Astrocyte (in vitro differentiated cells and primary cell): ENCODE results near the gene ITM2C. TPM values are rescaled to one million over a fixed set of nuclear protein-coding genes. Genes with fewer than 3 reads are reported as not detected.

ENCODE experiments used
- DNase-seq: peaks from one replicate; pipeline ENCODE4 v3.0.0-alpha.2; 2010; ENCODE audit warnings: low read depth
- FAIRE-seq: peaks from 2 replicates; lab custom pipeline; 2011; peaks lifted over from hg19 to GRCh38; lab: Jason Lieb, UNC
- H2AFZ ChIP-seq: 2 replicates; pipeline ENCODE4 v1.6.0; 2012; ENCODE audit warnings: low read depth, low read length, inconsistent platforms
- H3K27ac ChIP-seq: 2 replicates; pipeline ENCODE4 v1.5.1; 2011; ENCODE audit warnings: low read depth, low read length, inconsistent platforms
- H3K27me3 ChIP-seq: 2 replicates; pipeline ENCODE4 v1.6.0; 2011; ENCODE audit warnings: low read length, inconsistent platforms; ENCODE audit not compliant: insufficient read depth
- H3K36me3 ChIP-seq: 2 replicates; pipeline ENCODE4 v1.5.1; 2011; ENCODE audit warnings: low read length, inconsistent platforms; ENCODE audit not compliant: insufficient read depth
- H3K4me1 ChIP-seq: 2 replicates; pipeline ENCODE4 v1.5.1; 2011; ENCODE audit warnings: low read length, inconsistent platforms; ENCODE audit not compliant: insufficient read depth
- H3K4me2 ChIP-seq: 2 replicates; pipeline ENCODE4 v1.6.0; 2012; ENCODE audit warnings: low read length, inconsistent platforms
- H3K4me3 ChIP-seq: 2 replicates; pipeline ENCODE4 v1.5.1; 2011; ENCODE audit warnings: low read depth, mild to moderate bottlenecking, low read length, inconsistent platforms; ENCODE audit not compliant: insufficient read depth
- H3K79me2 ChIP-seq: 2 replicates; pipeline ENCODE4 v1.6.0; 2012; ENCODE audit warnings: mild to moderate bottlenecking, low read length, inconsistent platforms; ENCODE audit not compliant: insufficient read depth
- H3K9ac ChIP-seq: 2 replicates; pipeline ENCODE4 v1.6.0; 2012; ENCODE audit warnings: mild to moderate bottlenecking, low read length, inconsistent platforms
- H3K9me3 ChIP-seq: 2 replicates; pipeline ENCODE4 v1.5.1; 2012; ENCODE audit warnings: low read depth, mild to moderate bottlenecking, low read length, inconsistent platforms; ENCODE audit not compliant: insufficient read depth
- H4K20me1 ChIP-seq: 2 replicates; pipeline ENCODE4 v1.6.0; 2012; ENCODE audit warnings: low read length, inconsistent platforms; ENCODE audit not compliant: insufficient read depth
- H3K27ac Mint-ChIP-seq: one replicate; pipeline ENCODE4 v1.8.0; 2021; ENCODE audit warnings: mild to moderate bottlenecking, mixed read lengths; ENCODE audit not compliant: unreplicated experiment
- H3K27me3 Mint-ChIP-seq: one replicate; pipeline ENCODE4 v1.8.0; 2021; ENCODE audit warnings: low read depth, mixed read lengths; ENCODE audit not compliant: unreplicated experiment
- H3K36me3 Mint-ChIP-seq: one replicate; pipeline ENCODE4 v1.8.0; 2021; ENCODE audit warnings: low read depth, mixed read lengths; ENCODE audit not compliant: unreplicated experiment
- H3K4me1 Mint-ChIP-seq: one replicate; pipeline ENCODE4 v1.8.0; 2021; ENCODE audit warnings: low read depth, mixed read lengths; ENCODE audit not compliant: unreplicated experiment
- H3K4me3 Mint-ChIP-seq: one replicate; pipeline ENCODE4 v1.8.0; 2021; ENCODE audit warnings: mild to moderate bottlenecking, moderate library complexity, mixed read lengths; ENCODE audit not compliant: unreplicated experiment
- H3K9me3 Mint-ChIP-seq: one replicate; pipeline ENCODE4 v1.8.0; 2021; ENCODE audit warnings: mild to moderate bottlenecking, mixed read lengths; ENCODE audit not compliant: unreplicated experiment
- CTCF ChIP-seq: IDR thresholded peaks from 2 replicates; pipeline ENCODE4 v1.5.1; 2011; ENCODE audit warnings: low read depth, mild to moderate bottlenecking, inconsistent platforms, low read length, moderate library complexity; ENCODE audit not compliant: insufficient read depth
- EZH2 ChIP-seq: IDR thresholded peaks from 2 replicates; pipeline ENCODE4 v1.6.1; 2012; ENCODE audit warnings: mild to moderate bottlenecking, low read length, inconsistent platforms; ENCODE audit not compliant: insufficient read depth
- total RNA-seq: library from RNA; stranded (reverse); gene quantifications from 2 replicates; pipeline ENCODE4 v1.2.1, GENCODE V29; 2021

ITM2C gene
- total RNA-seq, 1 donor from 2014 or later = 458 TPM

GRCh38 chr2:230828272-230828961 is 36.3 kb upstream of the ITM2C start:
- H3K36me3 Mint-ChIP-seq = no peaks in the 10 kb centered on the region

GRCh38 chr2:230829293-230829692 is 35.4 kb upstream of the ITM2C start:
- DNase-seq (no peak), FAIRE-seq (no peak)
- TF ChIP-seq CTCF (no peak), EZH2 (no peak)
- H3K4me3 ChIP-seq = no peak overlapping the region
- H3K9ac ChIP-seq = no peak overlapping the region
- no peaks in the 10 kb centered on the region for H3K36me3 ChIP-seq
- H3K4me1 ChIP-seq = no peaks in the 10 kb centered on the region
- peaks cover 6% of the 10 kb centered on the region for H3K9me3 ChIP-seq
- H3K27me3 ChIP-seq = peaks cover 17% of the 10 kb centered on the region
- H3K4me1 Mint-ChIP-seq = no peaks in the 10 kb centered on the region
- peaks cover 2% of the 10 kb centered on the region for H3K9me3 Mint-ChIP-seq
- no peaks in the 10 kb centered on the region for H4K20me1 ChIP-seq
- peaks cover 32% of the 10 kb centered on the region for H3K27me3 Mint-ChIP-seq
- H3K27ac Mint-ChIP-seq = no peak overlapping the region
- no peak overlapping the region for H3K4me2 ChIP-seq
- H3K79me2 ChIP-seq = no peaks in the 10 kb centered on the region
- H3K4me3 Mint-ChIP-seq = no peak overlapping the region
- H3K27ac ChIP-seq = no peak overlapping the region
- H2AFZ ChIP-seq = no peak overlapping the region
- no peaks in the 10 kb centered on the region for H3K36me3 Mint-ChIP-seq

More at GRCh38 chr2:230828272-230828961, 36.3 kb upstream of the ITM2C start:
- no peak for FAIRE-seq
- no peak overlapping the region for H3K4me3 Mint-ChIP-seq
- TF ChIP-seq EZH2 = peak; percentile 62
- TF ChIP-seq CTCF = no peak
- Histone ChIP-seq H4K20me1 (no peaks in the 10 kb centered on the region), H2AFZ (peak overlapping the region; percentile 71), H3K79me2 (no peaks in the 10 kb centered on the region), H3K4me3 (peak overlapping the region; percentile 28), H3K9me3 (peaks cover 6% of the 10 kb centered on the region), H3K4me2 (peak overlapping the region; percentile 77), H3K9ac (no peak overlapping the region), H3K27ac (no peak overlapping the region), H3K36me3 (no peaks in the 10 kb centered on the region), H3K4me1 (no peaks in the 10 kb centered on the region), H3K27me3 (peaks cover 15% of the 10 kb centered on the region)
- no peak overlapping the region for H3K27ac Mint-ChIP-seq
- DNase-seq = no peak
- no peaks in the 10 kb centered on the region for H3K4me1 Mint-ChIP-seq
- peaks cover 2% of the 10 kb centered on the region for H3K9me3 Mint-ChIP-seq
- H3K27me3 Mint-ChIP-seq = peaks cover 32% of the 10 kb centered on the region

- H3K4me3 Mint-ChIP-seq = no peak overlapping the region
- H3K36me3 Mint-ChIP-seq = no peaks in the 10 kb centered on the region
- Histone ChIP-seq H2AFZ (peak overlapping the region; percentile 18), H3K9ac (no peak overlapping the region), H3K27ac (no peak overlapping the region), H3K36me3 (no peaks in the 10 kb centered on the region), H3K27me3 (peaks cover 17% of the 10 kb centered on the region), H3K4me3 (no peak overlapping the region), H4K20me1 (no peaks in the 10 kb centered on the region), H3K79me2 (no peaks in the 10 kb centered on the region), H3K4me1 (no peaks in the 10 kb centered on the region), H3K9me3 (peaks cover 6% of the 10 kb centered on the region), H3K4me2 (no peak overlapping the region)
- no peak for DNase-seq
- TF ChIP-seq EZH2 (no peak), CTCF (no peak)
- H3K4me1 Mint-ChIP-seq = no peaks in the 10 kb centered on the region
- H3K27me3 Mint-ChIP-seq = peaks cover 32% of the 10 kb centered on the region
- H3K9me3 Mint-ChIP-seq = peaks cover 2% of the 10 kb centered on the region
- no peak overlapping the region for H3K27ac Mint-ChIP-seq
- no peak for FAIRE-seq
These were observed 34.8 kb upstream of the ITM2C start for GRCh38 chr2:230829959-230830358.
